Calu3 (cell line): ENCODE measurements around the gene CALML5. TPM values are rescaled to one million over a fixed set of nuclear protein-coding genes. Genes with fewer than 3 reads are reported as not detected.

ENCODE experiments used
- BruUV-seq: library from RNA; stranded (reverse); fragments of 400-500 nt; replicated peaks from 2 replicates; lab custom pipeline; 2021; lab: Mats Ljungman, UMichigan
- CTCF ChIA-PET: fragments of 300-600 bp; sonication (Branson Sonifier 250); formaldehyde crosslinking; loops from one replicate; lab custom pipeline; 2022; ENCODE audit warnings: antibody characterized with exemption; lab: Charles Lee
- DNase-seq: peaks from one replicate; pipeline ENCODE4 v3.0.0; 2022
- H3K27ac Mint-ChIP-seq: one replicate; pipeline ENCODE4 v1.8.0; 2022; ENCODE audit warnings: mixed read lengths; ENCODE audit not compliant: unreplicated experiment
- H3K27me3 Mint-ChIP-seq: one replicate; pipeline ENCODE4 v1.8.0; 2022; ENCODE audit warnings: mixed read lengths; ENCODE audit not compliant: unreplicated experiment
- H3K36me3 Mint-ChIP-seq: one replicate; pipeline ENCODE4 v1.8.0; 2022; ENCODE audit warnings: mild to moderate bottlenecking, moderate library complexity, mixed read lengths; ENCODE audit not compliant: insufficient read depth, unreplicated experiment
- H3K4me1 Mint-ChIP-seq: one replicate; pipeline ENCODE4 v1.8.0; 2022; ENCODE audit warnings: mild to moderate bottlenecking, low read depth, mixed read lengths; ENCODE audit not compliant: unreplicated experiment
- H3K4me3 Mint-ChIP-seq: one replicate; pipeline ENCODE4 v1.8.0; 2022; ENCODE audit warnings: mild to moderate bottlenecking, low read depth, moderate library complexity, mixed read lengths; ENCODE audit not compliant: unreplicated experiment
- H3K9me3 Mint-ChIP-seq: one replicate; pipeline ENCODE4 v1.8.0; 2022; ENCODE audit warnings: low read depth, mixed read lengths; ENCODE audit not compliant: unreplicated experiment
- intact Hi-C: fragments of 100-400 bp; cut with micrococcal nuclease; formaldehyde crosslinking; loops from one replicate; pipeline ENCODE4 v1.10.0; 2022; ENCODE audit not compliant: unreplicated experiment
- total RNA-seq: library from RNA; stranded (reverse); gene quantifications from 2 replicates; pipeline ENCODE4 v1.2.3, GENCODE V29; 2022
- TF ChIP-seq, protein P1 (sequence below): fragments of 200-600 bp; IDR thresholded peaks from one replicate; pipeline ENCODE4 v1.8.0; 2022; ENCODE audit warnings: antibody characterized with exemption; ENCODE audit not compliant: unreplicated experiment

The CALML5 gene
- total RNA-seq, 1 experiment from 2014 or later = not detected

DNA sequence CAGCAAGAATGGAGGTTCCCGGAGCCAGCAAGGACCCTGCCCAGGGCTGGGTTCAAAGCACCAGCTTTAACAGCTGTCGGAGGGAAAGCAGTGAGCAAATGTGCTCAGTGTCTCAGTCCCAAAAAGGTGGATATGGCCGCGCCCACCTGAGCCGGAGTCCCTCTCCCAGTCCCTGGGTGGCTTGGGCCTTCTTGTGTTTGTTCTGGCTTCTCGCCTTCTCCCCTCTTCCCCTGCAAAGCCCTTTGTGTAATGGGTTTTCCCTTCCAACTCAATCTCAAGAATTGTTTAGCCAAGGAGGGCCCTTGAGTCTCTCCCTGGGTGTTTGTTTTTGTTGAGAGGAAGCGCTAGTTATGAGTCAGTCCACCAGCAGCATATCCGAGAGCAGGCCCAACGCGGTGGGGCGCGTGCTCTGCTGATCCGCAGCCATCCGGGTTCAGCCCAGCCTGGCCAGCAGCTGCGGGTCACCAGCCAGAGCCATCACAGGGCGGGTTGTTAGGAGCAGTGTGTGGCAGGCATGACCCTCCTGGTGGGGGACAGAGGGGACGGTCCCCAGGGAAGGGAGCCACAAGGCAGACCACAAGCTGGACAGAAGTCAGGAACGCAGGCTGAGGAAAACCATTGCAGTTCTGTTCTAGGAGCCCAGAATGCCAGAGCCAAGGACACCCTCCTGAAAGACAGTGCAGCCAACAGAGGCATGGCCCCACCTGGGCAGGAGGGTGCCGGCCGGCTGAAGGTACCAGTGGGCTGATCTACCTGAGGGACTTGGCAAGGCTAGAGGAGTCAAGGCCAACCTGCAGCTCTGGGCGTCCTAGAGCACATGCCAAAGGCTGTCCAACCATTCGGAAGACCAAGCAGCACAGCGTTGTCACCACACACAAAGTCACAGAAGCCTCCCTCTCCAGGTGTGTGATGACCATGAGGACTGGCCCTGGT lies 46.7 kb upstream of the CALML5 start:
- peak; percentile 79 for DNase-seq
- H3K9me3 Mint-ChIP-seq = no peaks in the 10 kb centered on the region
- no peaks in the 10 kb centered on the region for H3K4me1 Mint-ChIP-seq
- TF ChIP-seq, protein P1, sequence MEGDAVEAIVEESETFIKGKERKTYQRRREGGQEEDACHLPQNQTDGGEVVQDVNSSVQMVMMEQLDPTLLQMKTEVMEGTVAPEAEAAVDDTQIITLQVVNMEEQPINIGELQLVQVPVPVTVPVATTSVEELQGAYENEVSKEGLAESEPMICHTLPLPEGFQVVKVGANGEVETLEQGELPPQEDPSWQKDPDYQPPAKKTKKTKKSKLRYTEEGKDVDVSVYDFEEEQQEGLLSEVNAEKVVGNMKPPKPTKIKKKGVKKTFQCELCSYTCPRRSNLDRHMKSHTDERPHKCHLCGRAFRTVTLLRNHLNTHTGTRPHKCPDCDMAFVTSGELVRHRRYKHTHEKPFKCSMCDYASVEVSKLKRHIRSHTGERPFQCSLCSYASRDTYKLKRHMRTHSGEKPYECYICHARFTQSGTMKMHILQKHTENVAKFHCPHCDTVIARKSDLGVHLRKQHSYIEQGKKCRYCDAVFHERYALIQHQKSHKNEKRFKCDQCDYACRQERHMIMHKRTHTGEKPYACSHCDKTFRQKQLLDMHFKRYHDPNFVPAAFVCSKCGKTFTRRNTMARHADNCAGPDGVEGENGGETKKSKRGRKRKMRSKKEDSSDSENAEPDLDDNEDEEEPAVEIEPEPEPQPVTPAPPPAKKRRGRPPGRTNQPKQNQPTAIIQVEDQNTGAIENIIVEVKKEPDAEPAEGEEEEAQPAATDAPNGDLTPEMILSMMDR = no peak
- no peak overlapping the region for H3K27ac Mint-ChIP-seq
- no peak overlapping the region for H3K4me3 Mint-ChIP-seq
- CTCF ChIA-PET = interaction anchor here (0.9 to 2.3 kb wide), 6 partner anchors 18 to 343 kb away, joined by 3 to 13 read pairs (median 4); partner anchors contain the start of genes ANKRD16 and FBH1
- H3K27me3 Mint-ChIP-seq = no peaks in the 10 kb centered on the region
- BruUV-seq = no TSS peak
- H3K36me3 Mint-ChIP-seq = peaks cover 10% of the 10 kb centered on the region
- intact Hi-C loops = loop anchor here (2.0 to 10.0 kb wide), 3 partner anchors 39 to 731 kb away; no protein-coding TSS in a partner anchor

DNA sequence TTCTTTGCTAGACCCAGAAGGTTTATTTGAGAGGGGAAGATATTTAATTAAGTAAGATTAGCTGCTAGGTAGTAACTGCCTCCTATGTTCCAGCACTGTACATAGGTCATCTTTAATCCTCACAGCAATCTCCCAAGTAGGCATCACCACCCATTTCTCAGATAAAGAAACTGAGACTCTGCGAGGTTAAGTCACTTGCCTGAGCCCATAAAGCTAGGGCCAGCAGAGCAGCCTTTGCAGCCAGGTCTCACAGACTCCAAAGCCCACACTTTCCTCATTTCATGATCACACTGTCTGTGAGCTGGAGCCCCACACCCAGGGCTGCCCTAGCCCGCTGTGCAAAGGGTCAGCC lies 46.0 kb upstream of the CALML5 start:
- H3K9me3 Mint-ChIP-seq = no peaks in the 10 kb centered on the region
- no peaks in the 10 kb centered on the region for H3K27me3 Mint-ChIP-seq
- no peaks in the 10 kb centered on the region for H3K4me1 Mint-ChIP-seq
- TF ChIP-seq, protein P1 = no peak
- H3K27ac Mint-ChIP-seq = no peak overlapping the region
- peaks cover 6% of the 10 kb centered on the region for H3K36me3 Mint-ChIP-seq
- intact Hi-C loops = loop anchor here (10.0 kb wide), 1 partner anchor 731 kb away; no protein-coding TSS in a partner anchor
- CTCF ChIA-PET = no interaction called here
- DNase-seq = no peak
- BruUV-seq = no TSS peak
- no peak overlapping the region for H3K4me3 Mint-ChIP-seq

DNA sequence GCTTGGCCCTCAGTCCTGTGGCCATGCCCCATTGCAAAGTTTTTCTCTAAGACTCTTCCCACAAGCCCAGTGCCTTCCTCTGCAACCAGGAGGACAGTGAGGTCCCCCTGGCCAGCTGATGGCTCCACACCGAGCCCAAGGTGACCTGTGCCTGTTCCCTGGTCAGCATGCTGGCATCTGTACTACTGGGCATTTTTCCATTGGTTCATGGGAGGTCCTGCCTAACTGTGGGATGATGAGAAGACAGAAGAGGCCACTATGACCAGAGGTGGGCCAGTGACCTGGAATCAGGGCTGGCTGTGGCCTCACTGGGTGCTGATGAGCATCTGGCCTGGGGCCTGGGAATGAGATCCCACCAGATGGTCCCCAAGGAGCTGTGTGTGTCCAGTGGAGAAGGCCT lies 45.6 kb upstream of the CALML5 start:
- no peaks in the 10 kb centered on the region for H3K27me3 Mint-ChIP-seq
- peaks cover 6% of the 10 kb centered on the region for H3K36me3 Mint-ChIP-seq
- H3K4me3 Mint-ChIP-seq = no peak overlapping the region
- CTCF ChIA-PET = no interaction called here
- TF ChIP-seq, protein P1 = no peak
- no peaks in the 10 kb centered on the region for H3K4me1 Mint-ChIP-seq
- BruUV-seq = no TSS peak
- no peaks in the 10 kb centered on the region for H3K9me3 Mint-ChIP-seq
- H3K27ac Mint-ChIP-seq = no peak overlapping the region
- intact Hi-C loops = loop anchor here (10.0 kb wide), 1 partner anchor 730 kb away; no protein-coding TSS in a partner anchor
- no peak for DNase-seq

DNA sequence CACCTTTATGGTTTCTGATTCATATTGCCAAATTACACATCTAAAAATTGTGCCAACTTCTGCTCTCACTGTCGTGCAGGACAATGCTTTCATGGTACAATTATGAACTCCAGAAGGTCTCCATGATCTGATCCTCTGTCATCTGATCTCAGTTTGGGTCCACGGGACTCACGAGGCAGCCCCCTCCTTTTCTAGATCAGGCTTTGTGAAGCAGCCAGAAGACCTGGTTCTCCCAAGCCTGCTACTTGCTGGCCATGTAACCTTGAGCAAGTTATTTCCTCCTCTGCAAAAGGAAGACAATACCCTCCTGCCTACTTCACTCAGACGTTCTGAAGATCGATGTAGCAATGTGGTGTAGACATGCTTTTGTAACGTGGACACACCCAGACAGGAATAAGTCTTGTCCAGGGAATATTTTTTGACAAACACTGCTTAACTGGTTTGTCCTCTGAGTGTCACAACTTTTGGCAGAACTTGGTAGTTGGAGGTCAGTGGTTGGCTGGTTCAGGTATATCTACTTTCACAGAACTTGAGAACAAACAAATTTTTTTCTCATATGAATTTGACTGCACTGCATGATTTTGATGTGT lies 44.9 kb upstream of the CALML5 start:
- H3K4me3 Mint-ChIP-seq = peak overlapping the region; percentile 52
- BruUV-seq = no TSS peak
- H3K9me3 Mint-ChIP-seq = no peaks in the 10 kb centered on the region
- CTCF ChIA-PET = no interaction called here
- no peak overlapping the region for H3K27ac Mint-ChIP-seq
- no peaks in the 10 kb centered on the region for H3K27me3 Mint-ChIP-seq
- DNase-seq = peak; percentile 54
- TF ChIP-seq, protein P1 = no peak
- no peaks in the 10 kb centered on the region for H3K4me1 Mint-ChIP-seq
- peaks cover 6% of the 10 kb centered on the region for H3K36me3 Mint-ChIP-seq
- intact Hi-C loops = loop anchor here (10.0 kb wide), 1 partner anchor 730 kb away; no protein-coding TSS in a partner anchor
